SJCRH30 (cell line): ENCODE measurements around the gene MEGF11. TPM values are rescaled to one million over a fixed set of nuclear protein-coding genes. Genes with fewer than 3 reads are reported as not detected.

Source experiments
- DNase-seq, 2 experiments: peaks; one replicate each; pipeline ENCODE4 v3.0.0-alpha.2; 2015 to 2020
- H3K27ac ChIP-seq: fragments of 250-450 bp; sonication (Bioruptor Pico); 2 replicates; pipeline ENCODE4 v1.5.1; 2020; ENCODE audit warnings: mild to moderate bottlenecking, moderate library complexity
- H3K27me3 ChIP-seq: fragments of 250-450 bp; sonication (Bioruptor Pico); 2 replicates; pipeline ENCODE4 v1.5.1; 2020; ENCODE audit warnings: mild to moderate bottlenecking, moderate library complexity
- H3K36me3 ChIP-seq: fragments of 250-450 bp; sonication (Bioruptor Pico); 2 replicates; pipeline ENCODE4 v1.5.1; 2020; ENCODE audit warnings: mild to moderate bottlenecking, moderate library complexity
- H3K4me1 ChIP-seq: fragments of 250-450 bp; sonication (Bioruptor Pico); 2 replicates; pipeline ENCODE4 v1.5.1; 2020; ENCODE audit warnings: mild to moderate bottlenecking, moderate library complexity
- H3K4me3 ChIP-seq: fragments of 250-450 bp; sonication (Bioruptor Pico); 2 replicates; pipeline ENCODE4 v1.5.1; 2020; ENCODE audit warnings: mild to moderate bottlenecking, moderate library complexity
- H3K9me3 ChIP-seq: fragments of 250-450 bp; sonication (Bioruptor Pico); replicated peaks from 2 replicates; pipeline ENCODE4 v1.5.1; 2020; ENCODE audit warnings: mild to moderate bottlenecking, moderate library complexity
- total RNA-seq: library from RNA; depleted of rRNA; stranded (reverse); fragments of >200 nt; shearing (Covaris generic); gene quantifications from 2 replicates; pipeline ENCODE4 v1.2.3, GENCODE V29; 2014

Gene MEGF11
- total RNA-seq, 1 experiment from 2014 or later, result 8.7 TPM

GRCh38 chr15:66165856-66166255, 87.7 kb downstream of the MEGF11 start:
- Histone ChIP-seq H3K27ac (no peak overlapping the region), H3K4me1 (no peaks in the 10 kb centered on the region), H3K4me3 (no peak overlapping the region), H3K9me3 (no peaks in the 10 kb centered on the region), H3K36me3 (no peaks in the 10 kb centered on the region), H3K27me3 (no peaks in the 10 kb centered on the region)
- DNase-seq, result peak in 1 of 2 experiments; percentile 29

GRCh38 chr15:66164788-66165187, 88.8 kb downstream of the MEGF11 start:
- no peaks in the 10 kb centered on the region for H3K4me1 ChIP-seq
- H3K9me3 ChIP-seq, result no peaks in the 10 kb centered on the region
- no peak overlapping the region for H3K27ac ChIP-seq
- no peaks in the 10 kb centered on the region for H3K36me3 ChIP-seq
- no peak overlapping the region for H3K4me3 ChIP-seq
- DNase-seq, result peak; percentile 36 to 48
- H3K27me3 ChIP-seq, result no peaks in the 10 kb centered on the region

DNA sequence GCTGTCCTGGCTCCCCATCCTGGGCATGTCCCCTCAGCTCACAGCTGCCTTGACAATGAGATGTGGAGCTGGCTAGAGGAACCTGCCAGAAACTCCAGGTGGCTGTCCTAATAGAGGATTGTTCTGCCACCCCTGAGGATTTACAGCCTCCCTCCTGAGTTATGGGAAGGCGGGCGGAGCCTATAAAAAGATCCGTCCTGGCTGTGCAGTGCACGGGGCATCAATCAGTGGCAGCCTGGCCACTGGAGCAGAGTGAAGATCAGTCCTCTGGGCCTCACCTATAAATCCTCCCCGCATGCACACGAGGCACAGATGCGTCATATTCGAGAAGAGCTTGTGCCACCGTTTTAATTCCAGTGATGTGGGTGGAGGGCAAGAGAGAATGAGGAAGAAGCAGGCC, 90.0 kb downstream of the MEGF11 start:
- Histone ChIP-seq H3K9me3 (no peaks in the 10 kb centered on the region), H3K36me3 (no peaks in the 10 kb centered on the region), H3K4me1 (no peaks in the 10 kb centered on the region), H3K4me3 (no peak overlapping the region), H3K27me3 (no peaks in the 10 kb centered on the region), H3K27ac (no peak overlapping the region)
- DNase-seq, result no peak

DNA sequence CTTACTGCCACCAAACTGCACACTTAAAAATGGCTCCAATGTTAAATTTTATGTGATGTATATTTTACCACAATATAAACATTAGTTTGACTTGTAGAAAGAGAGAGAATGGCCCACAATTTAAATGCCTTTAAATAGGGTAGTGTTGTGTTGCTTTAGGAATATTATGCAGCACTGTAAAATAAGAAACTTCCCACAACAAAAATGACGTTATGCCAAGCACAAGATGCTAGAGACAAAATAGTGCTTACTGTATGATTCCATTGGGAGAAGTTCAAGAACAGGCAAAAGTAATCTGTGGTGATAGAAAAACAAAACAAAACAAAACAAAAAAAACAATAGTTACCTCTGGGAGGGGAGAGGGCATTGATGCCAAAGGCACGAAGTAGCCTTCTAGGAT, 91.3 kb downstream of the MEGF11 start:
- no peaks in the 10 kb centered on the region for H3K27me3 ChIP-seq
- H3K27ac ChIP-seq, result no peak overlapping the region
- H3K9me3 ChIP-seq, result no peaks in the 10 kb centered on the region
- H3K4me3 ChIP-seq, result no peak overlapping the region
- H3K4me1 ChIP-seq, result no peaks in the 10 kb centered on the region
- no peak for DNase-seq
- no peaks in the 10 kb centered on the region for H3K36me3 ChIP-seq

GRCh38 chr15:66161575-66162118, 91.9 kb downstream of the MEGF11 start:
- no peaks in the 10 kb centered on the region for H3K27me3 ChIP-seq
- no peak overlapping the region for H3K4me3 ChIP-seq
- H3K27ac ChIP-seq, result no peak overlapping the region
- no peaks in the 10 kb centered on the region for H3K4me1 ChIP-seq
- no peak for DNase-seq
- no peaks in the 10 kb centered on the region for H3K9me3 ChIP-seq
- H3K36me3 ChIP-seq, result no peaks in the 10 kb centered on the region

DNA sequence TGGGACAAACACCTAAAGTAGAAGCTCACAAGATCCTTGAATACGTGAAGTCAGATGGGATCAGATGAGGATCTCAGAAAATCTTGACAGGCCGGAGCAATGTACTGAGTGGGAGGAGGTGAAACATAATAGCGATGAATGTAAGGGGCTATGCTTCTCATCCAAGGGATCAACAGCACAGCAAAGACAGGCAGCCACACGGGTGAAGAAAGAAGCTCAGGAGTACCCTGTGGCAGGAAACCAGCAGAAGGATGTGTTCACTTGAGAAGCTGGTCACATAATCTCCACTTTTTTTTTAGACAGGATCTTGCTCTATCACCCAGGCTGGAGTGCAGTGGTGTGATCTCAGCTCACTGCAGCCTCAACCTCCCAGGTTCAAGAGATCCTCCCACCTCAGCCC, 92.4 kb downstream of the MEGF11 start:
- Histone ChIP-seq H3K9me3 (no peaks in the 10 kb centered on the region), H3K4me3 (no peak overlapping the region), H3K36me3 (no peaks in the 10 kb centered on the region), H3K27ac (no peak overlapping the region), H3K4me1 (no peaks in the 10 kb centered on the region), H3K27me3 (no peaks in the 10 kb centered on the region)
- no peak for DNase-seq

GRCh38 chr15:66157507-66157906, 96.0 kb downstream of the MEGF11 start:
- H3K4me3 ChIP-seq, result no peak overlapping the region
- H3K27me3 ChIP-seq, result no peaks in the 10 kb centered on the region
- DNase-seq, result no peak
- H3K36me3 ChIP-seq, result no peaks in the 10 kb centered on the region
- H3K27ac ChIP-seq, result no peak overlapping the region
- H3K9me3 ChIP-seq, result no peaks in the 10 kb centered on the region
- H3K4me1 ChIP-seq, result peaks cover 16% of the 10 kb centered on the region; the same call in 1 of the 2 replicates

- H3K4me1 ChIP-seq, result peaks cover 16% of the 10 kb centered on the region; the same call in 1 of the 2 replicates
- H3K4me3 ChIP-seq, result no peak overlapping the region
- H3K9me3 ChIP-seq, result no peaks in the 10 kb centered on the region
- no peak for DNase-seq
- H3K27me3 ChIP-seq, result no peaks in the 10 kb centered on the region
- H3K27ac ChIP-seq, result no peak overlapping the region
- H3K36me3 ChIP-seq, result no peaks in the 10 kb centered on the region
These were observed 97.1 kb downstream of the MEGF11 start for GRCh38 chr15:66156310-66156975.

DNA sequence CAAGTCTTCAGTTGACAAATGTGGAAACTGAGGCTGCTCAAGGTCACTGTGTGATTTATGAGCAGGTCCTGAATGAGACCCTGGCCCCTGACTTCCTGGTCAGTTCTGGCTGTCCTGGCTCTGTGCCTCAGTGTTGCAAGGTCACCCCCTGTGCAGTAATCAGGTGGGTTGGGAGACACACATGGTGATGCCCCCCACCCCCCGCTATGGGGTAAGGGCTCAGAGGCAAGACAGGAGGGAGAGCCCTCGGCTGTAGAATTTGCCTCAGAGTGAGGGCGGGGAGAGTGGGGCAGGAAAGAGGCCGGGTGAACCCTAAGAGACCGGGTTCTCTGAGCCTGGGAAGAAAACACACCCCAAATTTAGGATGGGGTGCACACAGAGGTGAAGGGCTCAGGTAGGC, 98.5 kb downstream of the MEGF11 start:
- no peak overlapping the region for H3K4me3 ChIP-seq
- peaks cover 16% of the 10 kb centered on the region; the same call in 1 of the 2 replicates for H3K4me1 ChIP-seq
- no peaks in the 10 kb centered on the region for H3K9me3 ChIP-seq
- no peaks in the 10 kb centered on the region for H3K36me3 ChIP-seq
- H3K27me3 ChIP-seq, result no peaks in the 10 kb centered on the region
- DNase-seq, result no peak
- no peak overlapping the region for H3K27ac ChIP-seq

- Histone ChIP-seq H3K36me3 (no peaks in the 10 kb centered on the region), H3K9me3 (no peaks in the 10 kb centered on the region), H3K4me3 (no peak overlapping the region), H3K27ac (no peak overlapping the region), H3K4me1 (peaks cover 16% of the 10 kb centered on the region; the same call in 1 of the 2 replicates), H3K27me3 (no peaks in the 10 kb centered on the region)
- no peak for DNase-seq
These were observed 99.0 kb downstream of the MEGF11 start for GRCh38 chr15:66154581-66154980.

GRCh38 chr15:66153549-66154415, 99.8 kb downstream of the MEGF11 start:
- Histone ChIP-seq H3K4me1 (peaks cover 16% of the 10 kb centered on the region; the same call in 1 of the 2 replicates), H3K9me3 (no peaks in the 10 kb centered on the region), H3K36me3 (no peaks in the 10 kb centered on the region), H3K4me3 (no peak overlapping the region), H3K27ac (no peak overlapping the region), H3K27me3 (no peaks in the 10 kb centered on the region)
- peak; percentile 42 to 67 for DNase-seq

DNA sequence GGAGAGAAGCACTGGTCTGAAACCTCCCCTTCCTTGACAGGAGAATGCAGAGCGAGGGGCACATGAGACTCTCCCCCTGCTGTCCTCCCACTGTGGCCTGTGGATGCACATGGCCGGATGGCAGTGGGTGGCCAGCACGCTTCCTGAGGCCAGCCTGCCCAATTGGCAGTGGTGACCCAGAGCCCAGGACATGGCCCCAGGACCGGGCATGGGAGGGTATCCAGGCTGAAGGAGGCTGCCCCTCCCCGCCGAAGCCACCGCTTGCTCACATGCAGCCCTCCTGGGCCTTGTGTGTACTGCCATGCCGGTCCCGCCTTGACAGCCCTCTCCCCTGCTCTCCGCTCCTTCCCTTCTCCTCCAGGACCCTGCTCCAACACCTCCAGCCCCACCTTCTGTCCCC, 100.9 kb downstream of the MEGF11 start:
- Histone ChIP-seq H3K4me1 (peaks cover 16% of the 10 kb centered on the region; the same call in 1 of the 2 replicates), H3K27me3 (no peaks in the 10 kb centered on the region), H3K4me3 (no peak overlapping the region), H3K36me3 (no peaks in the 10 kb centered on the region), H3K27ac (no peak overlapping the region), H3K9me3 (no peaks in the 10 kb centered on the region)
- DNase-seq, result no peak

DNA sequence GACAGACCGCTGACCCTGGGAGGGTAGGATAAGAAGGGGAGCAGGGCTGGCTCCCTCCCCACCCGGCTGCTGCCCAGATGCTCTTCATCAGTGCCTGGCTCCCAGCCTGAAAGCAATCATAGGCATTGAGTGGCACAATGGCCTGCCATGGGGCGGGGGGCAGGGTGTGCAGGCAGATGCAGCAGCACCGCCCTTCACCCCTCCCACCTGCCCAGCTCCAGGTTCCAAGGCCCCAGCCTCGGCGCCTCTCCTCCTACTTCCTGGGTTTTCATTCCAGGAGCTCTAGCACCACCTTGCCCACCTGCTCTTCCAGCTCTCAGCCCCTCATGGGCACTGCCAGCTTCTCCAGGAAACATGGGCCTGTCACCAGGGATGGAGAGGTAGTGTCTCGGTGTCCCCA, 101.7 kb downstream of the MEGF11 start:
- H3K4me1 ChIP-seq, result peaks cover 16% of the 10 kb centered on the region; the same call in 1 of the 2 replicates
- H3K4me3 ChIP-seq, result no peak overlapping the region
- no peaks in the 10 kb centered on the region for H3K36me3 ChIP-seq
- H3K27ac ChIP-seq, result no peak overlapping the region
- no peak for DNase-seq
- H3K27me3 ChIP-seq, result no peaks in the 10 kb centered on the region
- no peaks in the 10 kb centered on the region for H3K9me3 ChIP-seq

- Histone ChIP-seq H3K27me3 (no peaks in the 10 kb centered on the region), H3K4me3 (no peak overlapping the region), H3K9me3 (no peaks in the 10 kb centered on the region), H3K4me1 (peaks cover 13% of the 10 kb centered on the region; the same call in 1 of the 2 replicates), H3K27ac (no peak overlapping the region), H3K36me3 (no peaks in the 10 kb centered on the region)
- DNase-seq, result no peak
These were observed 103.7 kb downstream of the MEGF11 start for GRCh38 chr15:66149871-66150270.

DNA sequence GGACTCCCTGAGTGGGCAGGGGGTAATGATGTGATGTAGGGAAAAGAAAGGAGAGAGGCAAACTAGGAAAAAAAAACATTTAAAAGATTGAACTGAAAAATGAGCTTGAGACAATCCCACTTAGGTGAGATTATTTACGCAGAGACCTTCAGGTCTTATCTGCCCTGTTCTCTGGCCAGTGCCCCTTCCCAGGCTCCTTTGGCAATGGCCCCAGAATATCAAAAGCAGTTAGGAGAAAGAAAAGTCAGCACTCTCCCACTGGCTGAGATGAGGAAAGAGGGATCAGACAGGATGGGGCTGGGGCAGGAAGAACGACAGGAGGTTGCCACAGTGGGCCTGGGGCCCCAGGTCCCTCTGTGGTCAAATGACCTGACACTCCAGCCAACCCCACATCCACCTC, 105.4 kb downstream of the MEGF11 start:
- no peaks in the 10 kb centered on the region for H3K4me1 ChIP-seq

More for the DNA sequence above, 105.4 kb downstream of the MEGF11 start:
- no peak overlapping the region for H3K4me3 ChIP-seq
- no peaks in the 10 kb centered on the region for H3K36me3 ChIP-seq
- H3K9me3 ChIP-seq, result no peaks in the 10 kb centered on the region
- H3K27ac ChIP-seq, result no peak overlapping the region
- no peak for DNase-seq
- no peaks in the 10 kb centered on the region for H3K27me3 ChIP-seq
